LHCN-M2 (cell line): ENCODE data around the gene KDF1. TPM values are rescaled to one million over a fixed set of nuclear protein-coding genes. Genes with fewer than 3 reads are reported as not detected.
A peak's percentile ranks its signal among the peaks of the same experiment; 100 is the strongest.
"Not testable (repeated sequence)": the region's sequence is repeated elsewhere in the genome, so short reads cannot be mapped to it uniquely, and the experiment has no call there.

Experiments used
- DNase-seq: peaks from one replicate; pipeline ENCODE4 v3.0.0-alpha.2; 2012; ENCODE audit warnings: low read depth
- total RNA-seq: library from RNA; depleted of rRNA; stranded (reverse); fragments of >200 nt; gene quantifications from 2 replicates; pipeline ENCODE4 v1.2.3, GENCODE V29; 2014

The KDF1 gene
- total RNA-seq, 1 experiment from 2014 or later = not detected

- DNase-seq = no peak
Measured at GRCh38 chr1:26959270-26959669, 998 bp downstream of the KDF1 start.

- DNase-seq = no peak
Measured at GRCh38 chr1:26957306-26957705, 3.0 kb downstream of the KDF1 start.

- no peak for DNase-seq
Measured at GRCh38 chr1:26956321-26956720, 3.9 kb downstream of the KDF1 start.

GRCh38 chr1:26953374-26953773 lies 6.9 kb downstream of the KDF1 start:
- DNase-seq = no peak

GRCh38 chr1:26951821-26952497 lies 8.3 kb downstream of the KDF1 start:
- no peak for DNase-seq

- no peak for DNase-seq
Measured at GRCh38 chr1:26951216-26951615, 9.1 kb downstream of the KDF1 start.

- DNase-seq = no peak
Measured at GRCh38 chr1:26950602-26951001, 9.7 kb downstream of the KDF1 start.

- no peak for DNase-seq
Measured at GRCh38 chr1:26949926-26950319, 10.3 kb downstream of the KDF1 start.

- DNase-seq = no peak
Measured at GRCh38 chr1:26949266-26949925, 10.9 kb downstream of the KDF1 start.

- not testable (repeated sequence) for DNase-seq
Measured at GRCh38 chr1:26948725-26949057, 11.6 kb downstream of the KDF1 start.

- DNase-seq = no peak
Measured at GRCh38 chr1:26946270-26946669, 14.0 kb downstream of the KDF1 start.

GRCh38 chr1:26945728-26946127 lies 14.5 kb downstream of the KDF1 start:
- no peak for DNase-seq

- no peak for DNase-seq
Measured at GRCh38 chr1:26945138-26945537, 15.1 kb downstream of the KDF1 start.

- no peak for DNase-seq
Measured at GRCh38 chr1:26942656-26943055, 17.6 kb downstream of the KDF1 start.

- no peak for DNase-seq
Measured at GRCh38 chr1:26941311-26941710, 19.0 kb downstream of the KDF1 start.

GRCh38 chr1:26938659-26939025 lies 21.6 kb downstream of the KDF1 start:
- DNase-seq = no peak

GRCh38 chr1:26938004-26938658 lies 22.1 kb downstream of the KDF1 start:
- no peak for DNase-seq

- DNase-seq = no peak
Measured at GRCh38 chr1:26936823-26937222, 23.4 kb downstream of the KDF1 start.

- no peak for DNase-seq
Measured at GRCh38 chr1:26932531-26932930, 27.7 kb downstream of the KDF1 start.

- DNase-seq = peak; percentile 24
Measured at GRCh38 chr1:26923711-26924110, 36.6 kb downstream of the KDF1 start.

- DNase-seq = no peak
Measured at GRCh38 chr1:26922901-26923300, 37.4 kb downstream of the KDF1 start.

GRCh38 chr1:26922431-26922729 lies 37.9 kb downstream of the KDF1 start:
- peak; percentile 18 for DNase-seq
